Peyer's patch (tissue), 4 donors: ENCODE measurements around the gene GJA4.

Source experiments
- CTCF ChIP-seq, 6 experiments: fragments of 450-650 bp in 4 of 6; fragments of 200-600 bp in 2 of 6; sonication (generic) in 1 of 6; IDR thresholded peaks; one replicate each; pipeline ENCODE4 v1.5.1; 2017 to 2019; ENCODE audit warnings: antibody characterized with exemption in 6 of 6, mild to moderate bottlenecking in 3 of 6, moderate library complexity in 1 of 6
- POLR2A ChIP-seq, 2 donors: fragments of 450-650 bp; IDR thresholded peaks; one replicate each; pipeline ENCODE4 v1.5.1; 2017; ENCODE audit warnings: antibody characterized with exemption in 2 of 2, mild to moderate bottlenecking in 2 of 2, moderate library complexity in 2 of 2

- TF ChIP-seq CTCF (IDR thresholded peaks at IDR 0.05) (no peak), POLR2A (IDR thresholded peaks at IDR 0.05) (no peak)
These were observed 31.0 kb upstream of the GJA4 start for GRCh38 chr1:34761776-34762307.
